Measurements from ENCODE around the gene SPATA31E1.
"Not testable (repeated sequence)": the region's sequence is repeated elsewhere in the genome, so short reads cannot be mapped to it uniquely, and the experiment has no call there.

SPATA31E1 gene

DNA sequence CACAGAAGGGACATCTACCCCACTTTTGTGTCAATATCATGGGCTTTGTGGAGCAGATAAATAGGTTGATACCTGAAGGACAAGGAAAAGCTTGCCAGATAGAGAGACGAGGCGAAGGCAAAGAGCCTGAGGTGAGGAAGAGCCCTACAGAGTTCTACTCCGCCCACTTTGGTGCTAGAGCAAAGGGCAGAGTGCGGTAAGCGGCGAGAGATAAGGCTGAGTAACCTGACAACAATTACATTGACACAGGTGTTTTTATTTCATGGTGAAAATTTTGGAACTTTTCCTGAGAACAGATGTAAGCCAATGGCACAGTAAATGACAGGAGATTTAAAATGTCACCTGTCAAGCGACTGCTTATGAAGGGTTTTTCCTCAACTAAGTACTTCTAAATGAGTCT is 51.8 kb downstream of the SPATA31E1 start:
- not testable (repeated sequence) for DNase-seq

DNA sequence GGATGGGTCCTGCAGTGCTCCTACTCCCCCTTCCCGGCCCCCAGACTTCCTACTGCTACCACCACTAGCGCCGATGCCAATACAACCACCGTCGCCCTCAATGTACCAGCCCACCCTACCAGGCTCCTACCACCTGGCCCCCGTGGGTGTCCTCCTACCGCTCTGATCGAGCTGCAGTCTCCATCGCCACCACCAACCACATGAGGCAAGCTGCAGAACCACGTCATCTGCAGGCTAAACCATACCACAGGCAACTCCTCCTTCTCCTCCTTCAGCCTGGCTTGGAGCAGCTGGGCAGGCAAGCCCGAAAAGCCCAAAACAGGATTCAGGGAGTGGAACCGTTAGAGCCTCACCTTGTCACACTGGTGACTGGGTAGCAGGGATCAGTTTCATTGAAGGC is 54.7 kb downstream of the SPATA31E1 start:
- not testable (repeated sequence) for DNase-seq

GRCh38 chr9:87937918-87938317 is 55.2 kb downstream of the SPATA31E1 start:
- not testable (repeated sequence) for DNase-seq

- not testable (repeated sequence) for DNase-seq
Observed at GRCh38 chr9:87938336-87938735, 55.7 kb downstream of the SPATA31E1 start.
